Osteocyte (in vitro differentiated cells): Measurements from ENCODE around the gene IMPACT. TPM values are rescaled to one million over a fixed set of nuclear protein-coding genes. Genes with fewer than 3 reads are reported as not detected.

Source experiments
- DNase-seq: peaks from one replicate; pipeline ENCODE4 v3.0.0; 2021; ENCODE audit warnings: mixed read lengths; ENCODE audit not compliant: unreplicated experiment; ENCODE audit errors: extremely low spot score
- H3K27ac Mint-ChIP-seq: one replicate; pipeline ENCODE4 v1.8.0; 2021; ENCODE audit warnings: mild to moderate bottlenecking, mixed read lengths; ENCODE audit not compliant: unreplicated experiment
- H3K27me3 Mint-ChIP-seq: one replicate; pipeline ENCODE4 v1.8.0; 2021; ENCODE audit warnings: mixed read lengths; ENCODE audit not compliant: unreplicated experiment
- H3K36me3 Mint-ChIP-seq: one replicate; pipeline ENCODE4 v1.8.0; 2021; ENCODE audit warnings: mixed read lengths; ENCODE audit not compliant: unreplicated experiment
- H3K4me1 Mint-ChIP-seq: one replicate; pipeline ENCODE4 v1.8.0; 2021; ENCODE audit warnings: mixed read lengths; ENCODE audit not compliant: unreplicated experiment
- H3K4me3 Mint-ChIP-seq: one replicate; pipeline ENCODE4 v1.8.0; 2021; ENCODE audit warnings: mild to moderate bottlenecking, moderate library complexity, mixed read lengths; ENCODE audit not compliant: unreplicated experiment
- H3K9me3 Mint-ChIP-seq: one replicate; pipeline ENCODE4 v1.8.0; 2021; ENCODE audit warnings: mixed read lengths; ENCODE audit not compliant: unreplicated experiment
- CTCF ChIP-seq: fragments of 200-600 bp; sonication (generic); IDR thresholded peaks from 2 replicates; pipeline ENCODE4 v1.5.0; 2021; ENCODE audit warnings: antibody characterized with exemption, mild to moderate bottlenecking, moderate library complexity
- total RNA-seq: library from RNA; stranded (reverse); gene quantifications from 2 replicates; pipeline ENCODE4 v1.2.1, GENCODE V29; 2021

Gene IMPACT
- total RNA-seq, 1 donor from 2014 or later, result 53.0 TPM

- no peaks in the 10 kb centered on the region for H3K4me1 Mint-ChIP-seq
- no peaks in the 10 kb centered on the region for H3K9me3 Mint-ChIP-seq
- H3K4me3 Mint-ChIP-seq, result no peak overlapping the region
- DNase-seq, result no peak
- no peak for TF ChIP-seq CTCF
- H3K36me3 Mint-ChIP-seq, result no peaks in the 10 kb centered on the region
- H3K27ac Mint-ChIP-seq, result no peak overlapping the region
- peaks cover 9% of the 10 kb centered on the region for H3K27me3 Mint-ChIP-seq
These were observed 74.3 kb downstream of the IMPACT start for GRCh38 chr18:24500766-24501165.

GRCh38 chr18:24502667-24503523, 76.4 kb downstream of the IMPACT start:
- no peak overlapping the region for H3K4me3 Mint-ChIP-seq
- H3K27me3 Mint-ChIP-seq, result peaks cover 10% of the 10 kb centered on the region
- H3K27ac Mint-ChIP-seq, result no peak overlapping the region
- H3K36me3 Mint-ChIP-seq, result no peaks in the 10 kb centered on the region
- H3K9me3 Mint-ChIP-seq, result no peaks in the 10 kb centered on the region
- H3K4me1 Mint-ChIP-seq, result no peaks in the 10 kb centered on the region
- DNase-seq, result no peak
- no peak for TF ChIP-seq CTCF

Other genes with a start within 250 kb of the IMPACT start
- gene OSBPL1A, start 28.8 kb upstream of the IMPACT start, total RNA-seq, result 29.7 and 29.8 TPM in 2 replicates
- not detected in 2 replicates for gene HRH4, start 34.0 kb downstream of the IMPACT start, total RNA-seq